ENCODE results near the gene SORCS1.

The SORCS1 gene

DNA sequence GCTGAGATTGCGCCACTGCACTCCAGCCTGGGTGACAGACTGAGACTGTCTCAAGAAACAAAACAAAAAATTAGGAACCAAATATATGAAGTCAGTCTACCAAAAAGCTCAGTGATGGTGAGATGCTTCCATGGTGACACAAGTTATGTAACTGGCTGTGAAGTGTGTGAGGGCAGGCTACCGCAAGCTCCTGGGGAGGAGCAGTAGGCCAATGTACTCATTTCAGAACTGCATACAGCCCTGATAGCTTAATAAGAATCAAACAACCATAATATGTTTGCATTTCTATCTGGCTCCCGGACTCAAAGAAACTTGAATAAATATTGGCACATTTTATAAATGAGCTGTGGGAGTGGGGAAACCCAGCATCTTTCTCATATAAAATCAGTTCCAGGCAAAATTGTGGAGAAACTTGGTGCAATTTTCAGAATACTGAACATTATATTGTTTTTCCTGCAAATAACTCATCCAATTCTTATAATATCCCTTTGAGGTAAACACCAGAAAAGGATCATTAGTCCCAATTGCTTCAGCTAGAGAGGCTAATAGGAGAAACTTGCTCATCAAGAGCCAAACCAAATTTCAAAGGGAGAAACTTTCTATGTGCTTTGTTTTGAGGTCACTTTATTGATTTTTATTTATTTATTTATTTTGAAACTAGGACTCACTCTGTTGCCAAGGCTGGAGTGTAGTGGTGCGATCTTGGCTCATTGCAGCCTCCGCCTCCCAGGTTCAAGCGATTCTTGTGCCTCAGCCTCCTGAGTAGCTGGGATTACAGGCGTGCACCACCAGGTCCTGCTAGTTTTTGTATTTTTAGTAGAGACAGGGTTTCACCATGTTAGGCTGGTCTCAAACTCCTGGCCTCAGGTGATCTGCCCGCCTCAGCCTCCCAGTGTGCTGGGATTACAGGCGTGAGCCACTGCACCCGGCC is 127.0 kb downstream of the SORCS1 start:
- Histone ChIP-seq H3K27ac (ENCODE audit: low read length) (no peak overlapping the region), H2AFZ (ENCODE audit: low read length) (no peak overlapping the region), H3K9ac (ENCODE audit: low read length) (no peak overlapping the region), H3K79me2 (ENCODE audit: low read length) (no peaks in the 10 kb centered on the region), H4K20me1 (ENCODE audit: insufficient read depth, low read length) (no peaks in the 10 kb centered on the region), H3K4me1 (ENCODE audit: low read length) (no peaks in the 10 kb centered on the region), H3K9me2 (replicated peaks; ENCODE audit: insufficient read depth, low read length) (no peaks in the 10 kb centered on the region), H3K36me3 (replicated peaks; ENCODE audit: insufficient read depth, low read length) (no peaks in the 10 kb centered on the region), H3F3A (ENCODE audit: insufficient read depth, low read length) (no peaks in the 10 kb centered on the region), H3K4me2 (ENCODE audit: low read depth, low read length) (no peak overlapping the region), H3K9me3 (replicated peaks; ENCODE audit: insufficient read depth, low read length) (no peaks in the 10 kb centered on the region), H3K4me3 (ENCODE audit: low read length) (no peak overlapping the region), H3K27me3 (replicated peaks; ENCODE audit: insufficient read depth, low read length) (no peaks in the 10 kb centered on the region)
- TF ChIP-seq EZH2phosphoT487 (IDR thresholded peaks at IDR 0.05; ENCODE audit: low read length) (no peak), EZH2 (optimal IDR thresholded peaks at IDR 0.05; ENCODE audit: low read depth, low read length) (no peak)
- TF ChIP-seq, protein P1, sequence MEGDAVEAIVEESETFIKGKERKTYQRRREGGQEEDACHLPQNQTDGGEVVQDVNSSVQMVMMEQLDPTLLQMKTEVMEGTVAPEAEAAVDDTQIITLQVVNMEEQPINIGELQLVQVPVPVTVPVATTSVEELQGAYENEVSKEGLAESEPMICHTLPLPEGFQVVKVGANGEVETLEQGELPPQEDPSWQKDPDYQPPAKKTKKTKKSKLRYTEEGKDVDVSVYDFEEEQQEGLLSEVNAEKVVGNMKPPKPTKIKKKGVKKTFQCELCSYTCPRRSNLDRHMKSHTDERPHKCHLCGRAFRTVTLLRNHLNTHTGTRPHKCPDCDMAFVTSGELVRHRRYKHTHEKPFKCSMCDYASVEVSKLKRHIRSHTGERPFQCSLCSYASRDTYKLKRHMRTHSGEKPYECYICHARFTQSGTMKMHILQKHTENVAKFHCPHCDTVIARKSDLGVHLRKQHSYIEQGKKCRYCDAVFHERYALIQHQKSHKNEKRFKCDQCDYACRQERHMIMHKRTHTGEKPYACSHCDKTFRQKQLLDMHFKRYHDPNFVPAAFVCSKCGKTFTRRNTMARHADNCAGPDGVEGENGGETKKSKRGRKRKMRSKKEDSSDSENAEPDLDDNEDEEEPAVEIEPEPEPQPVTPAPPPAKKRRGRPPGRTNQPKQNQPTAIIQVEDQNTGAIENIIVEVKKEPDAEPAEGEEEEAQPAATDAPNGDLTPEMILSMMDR (IDR thresholded peaks at IDR 0.05; ENCODE audit: low read length), result no peak
- DNase-seq, result no peak

DNA sequence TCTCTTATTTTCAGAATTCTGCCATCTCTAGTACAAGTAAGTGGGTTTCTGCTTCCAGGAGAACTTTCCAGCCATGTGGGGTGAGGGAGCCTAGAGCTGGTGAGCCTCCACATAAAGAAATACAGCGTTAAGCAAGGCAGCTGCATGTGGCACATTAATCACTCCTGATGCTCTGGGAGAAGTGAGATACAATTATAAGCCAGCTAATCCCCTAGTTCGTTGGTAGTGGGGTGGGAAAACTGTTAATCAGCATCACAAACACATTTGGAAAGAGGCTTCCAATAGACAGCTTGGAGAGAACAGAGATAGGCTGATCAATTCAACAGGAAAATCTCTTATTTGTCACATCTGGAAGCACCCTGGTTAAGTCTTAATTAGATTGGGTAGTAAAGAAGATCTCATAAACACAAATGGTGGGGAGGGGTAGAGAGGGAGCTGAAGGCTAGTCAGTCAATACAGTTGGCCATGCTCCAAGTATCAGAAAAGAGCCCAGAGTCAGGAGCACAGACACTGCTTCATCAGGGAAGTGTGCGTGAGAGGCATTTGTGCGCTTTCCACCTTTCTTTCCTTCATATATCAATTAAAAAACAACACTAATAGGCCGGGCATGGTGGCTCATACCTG is 130.6 kb downstream of the SORCS1 start:
- H4K20me1 ChIP-seq (ENCODE audit: insufficient read depth, low read length), result no peaks in the 10 kb centered on the region
- H2AFZ ChIP-seq (ENCODE audit: low read length), result no peak overlapping the region
- no peaks in the 10 kb centered on the region for H3K9me2 ChIP-seq (replicated peaks; ENCODE audit: insufficient read depth, low read length)
- H3K79me2 ChIP-seq (ENCODE audit: low read length), result no peaks in the 10 kb centered on the region
- no peaks in the 10 kb centered on the region for H3K4me1 ChIP-seq (ENCODE audit: low read length)
- no peak overlapping the region for H3K4me2 ChIP-seq (ENCODE audit: low read depth, low read length)
- H3K36me3 ChIP-seq (replicated peaks; ENCODE audit: insufficient read depth, low read length), result no peaks in the 10 kb centered on the region
- H3K9ac ChIP-seq (ENCODE audit: low read length), result no peak overlapping the region
- H3K9me3 ChIP-seq (replicated peaks; ENCODE audit: insufficient read depth, low read length), result no peaks in the 10 kb centered on the region
- no peak overlapping the region for H3K4me3 ChIP-seq (ENCODE audit: low read length)
- no peak overlapping the region for H3K27ac ChIP-seq (ENCODE audit: low read length)
- no peaks in the 10 kb centered on the region for H3K27me3 ChIP-seq (replicated peaks; ENCODE audit: insufficient read depth, low read length)
- H3F3A ChIP-seq (ENCODE audit: insufficient read depth, low read length), result no peaks in the 10 kb centered on the region
- DNase-seq, result no peak
- TF ChIP-seq, protein P1 (IDR thresholded peaks at IDR 0.05; ENCODE audit: low read length), result no peak
- TF ChIP-seq EZH2phosphoT487 (IDR thresholded peaks at IDR 0.05; ENCODE audit: low read length), result no peak
- no peak for TF ChIP-seq EZH2 (optimal IDR thresholded peaks at IDR 0.05; ENCODE audit: low read depth, low read length)

DNA sequence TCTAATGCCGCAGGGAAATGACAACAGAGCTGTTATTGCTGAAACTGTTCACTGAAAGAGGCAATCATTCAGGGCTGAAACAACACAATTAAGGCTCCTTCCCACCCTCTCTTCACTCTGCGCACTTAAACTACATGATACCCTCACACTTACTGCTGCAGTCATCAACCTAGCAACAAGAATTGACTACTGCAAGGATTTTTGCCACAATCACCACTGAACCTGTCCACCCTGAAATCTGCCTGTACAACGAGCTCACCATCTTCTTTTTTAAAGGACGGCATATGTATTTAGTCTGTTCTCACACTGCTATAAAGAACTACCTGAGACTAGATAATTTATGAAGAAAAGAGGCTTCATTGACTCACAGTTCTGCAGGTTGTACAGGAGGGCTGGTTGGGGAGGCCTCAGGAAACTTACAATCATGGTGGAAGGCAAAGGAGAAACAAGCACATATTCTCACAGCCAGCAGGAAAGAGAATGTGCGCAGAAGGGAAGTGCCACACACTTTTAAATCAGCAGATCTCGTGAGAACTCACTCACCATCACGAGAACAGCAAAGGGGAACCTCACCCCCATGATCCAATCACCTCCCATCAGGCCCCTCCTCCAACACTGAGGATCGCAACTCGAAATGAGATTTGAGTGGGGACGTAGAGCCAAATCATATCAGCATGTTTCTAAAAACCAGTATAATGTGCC is 131.7 kb downstream of the SORCS1 start:
- Histone ChIP-seq H2AFZ (ENCODE audit: low read length) (no peak overlapping the region), H3K9me3 (replicated peaks; ENCODE audit: insufficient read depth, low read length) (no peaks in the 10 kb centered on the region), H3K79me2 (ENCODE audit: low read length) (no peaks in the 10 kb centered on the region), H3K9ac (ENCODE audit: low read length) (no peak overlapping the region), H3K9me2 (replicated peaks; ENCODE audit: insufficient read depth, low read length) (no peaks in the 10 kb centered on the region), H3K4me2 (ENCODE audit: low read depth, low read length) (no peak overlapping the region), H3K27ac (ENCODE audit: low read length) (no peak overlapping the region), H3K27me3 (replicated peaks; ENCODE audit: insufficient read depth, low read length) (no peaks in the 10 kb centered on the region), H3K4me1 (ENCODE audit: low read length) (no peaks in the 10 kb centered on the region), H3F3A (ENCODE audit: insufficient read depth, low read length) (no peaks in the 10 kb centered on the region), H3K4me3 (ENCODE audit: low read length) (no peak overlapping the region), H4K20me1 (ENCODE audit: insufficient read depth, low read length) (no peaks in the 10 kb centered on the region), H3K36me3 (replicated peaks; ENCODE audit: insufficient read depth, low read length) (no peaks in the 10 kb centered on the region)
- no peak for DNase-seq
- no peak for TF ChIP-seq EZH2phosphoT487 (IDR thresholded peaks at IDR 0.05; ENCODE audit: low read length)
- TF ChIP-seq EZH2 (optimal IDR thresholded peaks at IDR 0.05; ENCODE audit: low read depth, low read length), result no peak
- TF ChIP-seq, protein P1 (IDR thresholded peaks at IDR 0.05; ENCODE audit: low read length), result no peak
